HG03135 (cell line): ENCODE data around the gene ERBB4.
A peak's percentile ranks its signal among the peaks of the same experiment; 100 is the strongest.
"Not testable (repeated sequence)": the region's sequence is repeated elsewhere in the genome, so short reads cannot be mapped to it uniquely, and the experiment has no call there.

Experiments used
- ATAC-seq: cut with Tn5 transposase; IDR thresholded peaks from one replicate; pipeline ENCODE4 v1.9.1; 2021; ENCODE audit warnings: mild to moderate bottlenecking, moderate library complexity; ENCODE audit not compliant: unreplicated experiment

Gene ERBB4

DNA sequence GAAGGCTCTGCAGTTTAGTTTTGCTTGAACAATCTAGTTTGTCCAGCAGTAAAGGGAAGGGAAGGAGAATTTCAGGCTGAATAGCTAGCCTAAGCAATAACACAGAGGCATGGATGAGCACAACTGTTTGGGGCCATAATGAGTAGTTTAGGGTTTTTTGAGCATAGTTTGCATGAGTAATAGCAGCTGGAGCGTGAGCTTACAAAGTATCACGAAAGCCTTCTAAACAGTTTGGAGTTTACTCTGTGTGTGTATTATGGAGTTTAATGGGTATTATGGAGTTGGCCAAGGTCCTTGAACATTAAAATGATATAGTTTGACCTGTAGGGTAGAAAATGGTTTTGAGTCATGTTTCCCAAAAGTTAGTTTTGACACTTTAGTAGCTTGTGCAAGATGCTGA is 782.3 kb downstream of the ERBB4 start:
- no peak for ATAC-seq

DNA sequence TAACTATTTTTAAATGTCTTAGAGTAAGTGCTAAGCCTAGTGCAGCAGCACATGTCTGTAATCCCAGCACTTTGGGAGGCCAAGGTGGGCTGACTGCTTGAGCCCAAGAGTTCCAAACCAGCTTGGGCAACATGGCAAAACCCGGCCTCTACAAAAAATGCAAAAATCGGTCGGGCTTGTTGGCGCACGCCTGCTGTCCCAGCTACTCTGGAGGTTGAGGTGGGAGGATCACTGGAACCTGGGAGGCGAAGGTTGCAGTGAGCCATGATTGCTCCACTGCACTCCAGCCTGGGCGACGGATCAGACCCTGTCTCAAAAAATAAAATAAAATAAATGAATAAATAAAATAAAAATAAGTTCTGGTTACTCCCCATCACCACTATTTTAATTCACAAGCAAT is 783.4 kb downstream of the ERBB4 start:
- ATAC-seq, result no peak

DNA sequence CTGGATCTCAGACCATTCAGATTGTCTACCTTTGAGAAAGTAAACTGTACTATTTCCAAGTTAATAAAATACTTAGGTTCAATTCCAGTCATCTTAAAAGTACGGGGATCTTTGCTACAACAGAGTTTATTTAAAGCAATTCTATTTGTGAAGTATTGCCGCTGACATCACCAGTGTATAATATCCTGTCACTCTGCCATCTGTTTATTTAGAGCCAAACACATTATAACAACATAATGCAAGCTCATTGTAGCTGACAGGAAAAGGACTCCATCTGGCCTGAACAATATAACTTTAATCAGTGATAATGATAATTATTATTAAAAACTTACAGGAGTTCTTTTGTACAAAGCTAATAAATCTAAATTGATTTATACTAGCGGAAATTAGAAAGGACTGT is 786.8 kb downstream of the ERBB4 start:
- ATAC-seq, result no peak

DNA sequence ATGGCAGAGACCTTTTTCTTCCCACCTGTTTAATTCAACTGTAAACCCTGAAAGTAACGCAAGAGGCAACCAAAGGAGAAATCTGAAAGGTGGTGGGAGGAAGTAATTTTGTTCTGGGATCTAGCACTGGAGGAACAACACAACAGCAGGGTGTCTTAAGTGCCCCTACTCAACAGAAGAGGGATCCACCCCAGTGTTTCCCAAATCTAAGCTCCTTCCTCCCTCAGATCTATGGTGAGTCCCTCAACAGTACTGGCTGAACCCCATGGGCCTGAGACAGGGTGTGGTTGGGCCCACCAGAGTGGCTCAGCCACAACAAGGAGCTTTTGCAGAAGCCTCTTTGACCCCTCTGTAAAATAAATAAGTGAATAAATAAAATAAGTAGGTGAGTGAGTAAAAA is 790.3 kb downstream of the ERBB4 start:
- no peak for ATAC-seq

DNA sequence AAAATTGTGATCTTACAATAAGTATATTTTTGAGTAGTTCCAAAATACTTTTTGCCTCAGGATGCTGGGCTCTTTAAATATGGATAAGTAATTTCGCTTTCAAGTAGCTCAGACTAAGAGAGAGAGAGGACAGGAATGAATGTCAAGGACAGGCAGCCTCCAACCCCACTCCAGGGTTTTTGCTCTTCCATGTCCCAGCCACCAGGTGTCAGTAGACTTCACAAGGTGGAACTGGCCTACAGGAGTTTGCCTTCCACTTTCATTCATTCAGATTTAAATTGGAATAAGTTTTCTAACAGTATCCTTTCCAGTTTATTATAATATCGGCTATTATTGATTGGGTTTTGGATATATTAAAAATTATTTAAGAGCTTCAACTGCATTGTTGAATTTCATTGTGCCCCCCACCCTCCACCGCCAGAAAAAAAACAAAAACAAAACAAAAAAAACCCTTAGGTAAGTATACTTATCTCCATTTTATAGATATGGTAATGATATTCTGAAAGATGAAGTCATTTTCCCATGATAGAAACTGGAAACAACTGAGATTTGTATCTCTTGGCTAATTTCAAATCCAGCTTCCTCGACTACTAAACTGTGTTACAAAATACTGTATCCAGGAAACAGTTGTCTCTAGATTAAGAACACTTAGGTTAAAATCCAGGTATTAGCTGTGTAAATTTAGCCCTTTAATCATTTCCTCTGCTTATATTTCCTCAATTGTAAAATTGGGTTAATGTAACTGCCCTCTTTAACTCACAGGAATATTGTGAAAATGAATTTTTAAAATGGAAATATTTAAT is 793.1 kb downstream of the ERBB4 start:
- peak; percentile 91 for ATAC-seq

DNA sequence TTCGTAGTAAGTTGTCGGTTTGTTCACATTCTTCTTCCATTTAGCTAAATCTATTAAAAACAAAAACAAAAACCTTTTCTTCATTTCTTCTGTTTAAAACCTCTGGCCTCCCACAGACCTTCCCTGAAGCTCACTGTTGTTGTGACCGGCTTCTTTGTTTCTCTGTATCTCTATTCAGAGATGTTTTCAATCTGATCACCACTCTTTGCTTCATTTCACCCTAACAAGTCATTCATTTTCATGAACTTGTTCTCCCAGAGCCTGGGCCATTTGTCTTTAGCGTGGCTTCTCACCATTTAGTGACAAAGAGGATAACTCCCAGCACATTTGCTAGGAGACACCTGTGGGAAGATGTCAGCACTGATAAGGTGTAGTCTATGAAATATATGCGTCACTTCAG is 794.2 kb downstream of the ERBB4 start:
- no peak for ATAC-seq

DNA sequence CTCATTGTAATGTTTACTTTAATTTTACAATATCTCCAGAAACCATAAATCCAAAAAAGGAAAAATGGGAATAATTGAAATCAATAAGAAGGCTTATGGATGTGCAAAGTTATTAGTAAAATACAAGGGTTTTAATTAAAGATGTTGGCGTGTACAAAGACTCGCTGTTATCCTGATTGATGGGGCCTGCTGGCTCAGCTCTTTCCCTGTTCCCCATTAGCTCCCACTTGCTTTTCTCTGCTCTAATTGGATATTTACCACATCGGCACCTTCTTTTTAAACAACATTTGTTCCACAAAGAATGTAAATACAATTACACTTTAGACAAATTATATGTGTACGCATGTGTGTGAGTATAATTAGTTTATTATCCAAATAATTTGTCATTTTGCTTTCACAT is 796.6 kb downstream of the ERBB4 start:
- no peak for ATAC-seq

DNA sequence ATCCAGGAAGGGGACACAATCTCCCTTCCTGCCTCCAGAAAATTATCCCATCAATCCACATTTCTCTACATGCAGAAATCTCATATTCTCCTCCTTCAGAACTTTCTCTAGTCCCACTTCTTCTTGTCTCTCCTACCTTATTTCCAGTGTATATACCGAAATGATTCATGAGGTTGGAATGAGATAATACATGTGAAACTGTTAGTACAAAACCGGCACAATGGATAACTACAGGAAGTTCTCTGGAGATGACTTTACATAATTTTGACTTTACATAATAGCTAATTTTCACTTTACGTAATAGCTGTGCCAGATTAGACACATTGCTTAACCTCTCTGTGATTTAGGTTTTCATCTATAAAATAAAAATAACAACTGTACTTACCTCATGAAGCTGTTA is 801.3 kb downstream of the ERBB4 start:
- ATAC-seq, result no peak

DNA sequence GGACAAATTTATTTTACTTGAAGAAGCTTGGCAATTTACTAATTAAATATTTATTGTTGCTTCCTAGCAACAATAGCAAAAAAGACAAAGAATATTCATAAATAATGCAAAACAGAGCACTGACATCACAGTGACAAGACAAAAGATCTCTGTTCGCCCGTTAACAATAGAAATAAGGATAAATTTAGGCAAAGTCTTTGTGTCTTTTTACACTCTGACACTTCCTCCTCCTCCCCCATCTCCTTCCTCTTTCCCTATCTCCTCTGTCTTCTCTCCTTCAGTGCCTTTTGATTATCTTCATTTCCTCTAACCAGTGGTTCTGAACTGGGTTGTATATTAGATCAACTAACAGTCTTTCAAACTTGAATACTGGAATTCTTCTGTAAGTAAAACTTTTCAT is 808.4 kb downstream of the ERBB4 start:
- ATAC-seq, result no peak

DNA sequence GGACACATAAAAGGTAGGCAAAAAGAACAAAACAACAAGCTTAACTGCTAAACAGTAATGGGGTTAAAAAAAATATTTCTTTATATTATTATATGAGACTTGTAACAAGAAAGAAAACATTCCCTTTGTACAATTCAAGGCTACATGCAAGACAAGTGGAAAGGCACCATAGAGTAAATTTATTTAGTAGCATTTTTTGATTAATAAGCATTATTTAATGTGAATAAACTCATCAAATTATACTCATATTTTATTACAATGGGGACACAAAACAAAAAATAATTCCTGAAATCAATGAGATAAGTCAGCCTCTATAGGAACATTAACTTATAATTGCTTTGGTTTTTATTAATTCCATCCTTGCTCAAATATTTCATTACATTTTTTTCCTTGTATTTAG is 809.2 kb downstream of the ERBB4 start:
- ATAC-seq, result no peak

DNA sequence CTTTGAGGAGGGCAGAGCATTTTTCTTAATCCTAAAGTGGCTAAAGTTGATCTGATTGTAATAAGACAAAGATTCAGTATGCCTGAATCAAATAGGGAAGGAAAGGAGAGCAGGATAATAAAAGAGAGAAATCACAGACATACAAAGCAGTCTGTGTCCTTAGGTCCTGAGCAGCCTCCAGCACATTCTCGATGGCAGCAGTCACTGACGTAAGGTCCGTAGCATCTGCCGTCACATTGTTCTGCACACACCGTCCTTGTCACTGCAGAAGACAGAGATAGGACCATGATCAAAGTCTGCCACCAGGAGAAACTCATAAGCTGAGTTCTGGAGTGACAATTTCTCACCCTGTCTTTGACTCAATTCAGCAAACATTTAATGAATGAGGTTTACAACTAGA is 813.7 kb downstream of the ERBB4 start:
- no peak for ATAC-seq

DNA sequence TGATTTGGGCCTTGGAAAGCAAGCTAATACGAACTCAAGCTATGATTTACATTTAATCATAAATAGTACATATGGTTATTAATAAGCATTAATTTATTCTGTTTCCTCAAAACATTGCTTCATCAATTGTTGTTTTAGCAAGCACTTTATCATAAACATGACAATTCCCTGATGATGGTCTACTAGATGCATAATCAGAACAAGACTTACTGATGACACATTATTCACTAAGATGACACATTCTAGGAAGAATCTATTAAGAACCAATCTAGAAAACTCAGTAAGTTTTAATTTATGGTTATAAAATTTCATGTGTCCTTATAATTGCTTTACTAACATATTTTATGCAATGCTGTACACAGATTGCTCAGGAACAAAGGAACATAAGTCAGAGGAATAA is 815.2 kb downstream of the ERBB4 start:
- no peak for ATAC-seq

DNA sequence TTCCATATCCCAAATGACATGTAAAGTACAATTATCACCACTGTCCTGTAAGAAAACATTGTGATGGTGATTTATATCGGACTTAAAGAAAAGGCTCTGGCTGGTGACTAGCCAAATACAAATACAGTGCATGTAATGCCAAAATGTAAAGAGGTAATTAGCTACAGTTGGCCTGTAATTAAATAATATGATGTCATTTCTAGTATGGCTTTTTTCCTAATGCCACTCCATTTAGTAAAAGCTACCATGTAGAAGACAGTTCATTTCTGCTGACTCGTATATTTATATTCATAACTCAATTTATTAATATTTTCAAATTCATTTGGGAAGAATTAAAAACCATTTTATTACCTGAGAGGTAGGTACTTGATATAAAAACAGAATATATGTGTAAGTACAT is 815.7 kb downstream of the ERBB4 start:
- no peak for ATAC-seq

DNA sequence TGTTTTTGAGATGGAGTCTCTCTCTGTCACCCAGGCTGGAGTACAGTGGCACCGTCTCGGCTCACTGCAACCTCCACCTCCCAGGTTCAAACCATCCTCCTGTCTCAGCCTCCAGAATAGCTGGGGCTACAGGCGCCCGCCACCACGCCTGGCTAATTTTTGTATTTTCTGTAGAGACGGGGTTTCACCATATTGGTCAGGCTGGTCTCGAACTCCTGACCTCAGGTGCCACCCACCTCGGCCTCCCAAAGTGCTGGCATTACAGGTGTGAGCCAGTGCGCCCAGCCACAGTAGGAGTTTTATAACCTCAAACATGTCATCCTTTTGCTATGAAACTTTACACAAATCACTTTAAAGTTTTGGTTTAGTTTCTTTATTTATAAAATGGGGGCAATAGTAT is 816.7 kb downstream of the ERBB4 start:
- not testable (repeated sequence) for ATAC-seq

DNA sequence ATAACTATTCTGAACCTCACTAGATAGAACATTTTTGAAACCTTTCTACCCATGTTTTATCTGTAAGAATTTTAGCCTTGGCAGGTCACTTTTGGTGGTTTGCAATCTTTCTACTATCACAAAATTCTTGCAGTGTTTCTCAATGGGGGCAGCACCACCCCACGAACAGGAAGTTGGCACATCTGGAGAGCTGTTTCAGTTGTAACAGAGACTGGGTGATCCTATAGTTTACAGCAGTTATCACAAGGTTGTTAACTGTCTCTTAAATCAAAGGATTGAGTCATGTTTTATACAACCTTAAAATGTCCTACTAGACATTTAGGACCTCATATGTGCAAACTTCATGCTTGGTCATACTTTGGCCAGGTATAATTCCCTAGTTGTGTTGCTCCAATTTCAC is 829.2 kb downstream of the ERBB4 start:
- no peak for ATAC-seq

DNA sequence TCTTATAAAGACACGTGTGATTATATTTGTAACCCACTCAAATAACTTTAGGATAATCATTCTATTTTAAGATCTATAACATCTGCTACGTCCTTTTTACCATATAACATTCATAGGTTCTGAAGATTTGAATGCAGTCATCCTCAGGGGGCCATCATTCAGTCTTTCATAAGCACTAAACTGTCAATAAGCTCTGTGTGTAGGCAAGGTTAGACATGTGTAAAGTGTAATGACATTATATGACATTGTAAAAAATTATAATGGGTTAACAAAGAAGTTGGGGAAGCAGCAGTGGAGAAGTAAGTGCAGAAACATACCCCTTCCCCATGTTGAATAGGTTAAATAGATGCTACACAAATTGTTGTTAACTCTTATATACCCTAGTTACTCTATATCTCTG is 845.9 kb downstream of the ERBB4 start:
- ATAC-seq, result no peak

DNA sequence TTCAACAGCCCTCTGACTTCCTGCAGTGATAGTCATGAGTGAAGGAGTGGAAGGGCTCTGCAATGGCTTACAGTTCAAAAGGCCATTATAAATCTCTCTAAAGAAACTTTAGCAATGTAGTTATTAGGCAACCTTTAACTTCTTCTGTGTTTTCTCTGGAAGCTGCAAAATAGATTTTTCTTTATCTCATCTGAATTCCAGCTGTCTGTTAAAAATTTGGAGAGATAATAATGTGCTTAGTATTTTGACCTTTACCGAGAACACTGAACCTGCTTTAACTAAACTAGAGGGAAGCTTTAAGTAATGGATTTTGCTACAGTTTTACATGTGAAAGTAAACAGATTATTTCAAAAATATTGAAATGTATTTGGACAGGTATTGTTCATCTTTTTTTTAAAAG is 847.9 kb downstream of the ERBB4 start:
- no peak for ATAC-seq

DNA sequence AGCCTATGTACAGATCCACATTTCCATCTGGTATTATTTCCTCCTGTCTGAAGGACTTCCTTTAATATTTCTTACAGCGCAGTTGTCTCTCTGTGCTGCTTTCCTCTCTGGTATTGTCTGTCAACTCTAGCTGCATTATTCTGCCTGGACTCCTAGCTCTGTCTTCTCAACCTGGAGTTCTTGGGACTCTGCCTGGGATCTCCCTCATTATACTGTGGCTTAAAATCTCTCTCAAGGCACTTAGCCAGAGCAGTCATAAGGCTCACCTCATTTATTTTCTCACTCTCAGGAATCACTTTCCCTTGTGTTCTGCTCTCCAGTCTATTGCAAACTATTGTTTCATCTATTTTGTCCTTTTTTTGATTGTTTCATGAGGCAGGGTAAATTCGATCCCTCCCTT is 850.4 kb downstream of the ERBB4 start:
- ATAC-seq, result no peak

DNA sequence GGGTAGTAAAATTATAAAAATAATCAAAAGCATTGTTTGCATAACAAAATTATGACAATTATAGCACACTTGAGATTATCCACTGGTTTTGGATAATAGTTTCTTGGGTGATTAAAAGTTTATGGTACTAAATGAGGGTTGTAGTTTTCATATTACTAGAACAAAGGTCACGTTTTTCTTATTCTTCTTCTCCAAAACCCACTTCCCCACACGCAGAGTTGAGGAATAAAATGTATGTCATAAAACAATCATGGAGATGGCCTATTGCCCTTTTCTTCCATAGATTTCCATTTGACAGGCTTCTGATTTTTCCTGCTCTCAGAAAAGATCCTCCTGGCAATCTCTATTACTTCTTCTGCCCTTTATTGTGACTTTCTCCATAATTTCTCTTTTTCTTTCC is 863.9 kb downstream of the ERBB4 start:
- ATAC-seq, result no peak

DNA sequence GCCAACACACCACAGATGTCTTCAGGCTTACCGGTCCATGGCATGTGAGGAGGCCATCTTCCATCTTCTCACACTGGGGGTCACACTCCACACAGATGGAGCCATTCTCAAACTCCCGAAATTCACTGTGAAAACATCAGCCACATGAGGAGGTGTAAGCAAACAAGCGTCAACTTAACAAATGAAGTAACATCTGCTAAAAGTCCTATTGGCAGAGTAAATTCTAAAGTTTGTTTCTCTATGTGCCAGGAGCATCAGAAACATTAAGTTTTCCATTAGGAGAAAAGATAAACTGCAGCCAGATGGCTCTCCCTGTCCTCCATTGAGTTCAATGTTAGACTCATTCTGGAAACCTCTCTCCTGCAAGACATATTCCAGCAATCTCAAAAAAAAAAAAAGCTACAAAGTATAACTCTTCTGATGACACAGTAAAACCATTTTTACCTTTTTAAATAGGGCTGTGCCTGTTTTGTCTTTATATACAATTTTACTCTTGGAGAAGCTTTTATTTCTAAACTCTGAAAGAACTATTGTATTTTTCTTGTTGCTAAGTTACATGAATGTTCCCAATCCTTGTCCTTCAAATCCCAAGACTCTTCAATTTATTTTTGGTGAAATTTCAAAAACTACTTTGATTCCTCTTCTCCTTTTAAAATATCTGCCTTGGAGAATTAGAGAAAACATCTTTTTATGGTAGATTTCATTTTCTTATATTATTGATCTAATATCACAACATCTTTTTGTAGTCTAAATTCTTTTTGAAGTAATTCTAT is 865.3 kb downstream of the ERBB4 start:
- no peak for ATAC-seq

DNA sequence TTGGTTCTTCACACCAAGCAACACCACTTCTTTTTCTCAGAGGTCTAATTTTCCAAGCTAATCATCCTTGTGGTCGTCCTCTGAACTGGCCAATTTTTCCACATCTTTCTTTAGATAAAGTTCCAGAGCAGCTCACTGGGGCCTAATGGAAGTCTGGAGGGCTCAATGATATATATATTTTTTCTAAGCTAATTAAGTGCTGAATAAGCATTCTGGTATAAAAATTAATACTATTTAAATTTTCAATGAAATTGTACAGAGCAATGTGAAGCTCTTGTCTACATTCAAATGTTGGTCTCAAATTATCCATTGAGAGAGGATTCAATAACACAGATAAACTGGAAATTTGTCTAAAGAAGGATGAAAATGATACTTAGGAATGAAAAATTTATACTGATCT is 866.6 kb downstream of the ERBB4 start:
- no peak for ATAC-seq

DNA sequence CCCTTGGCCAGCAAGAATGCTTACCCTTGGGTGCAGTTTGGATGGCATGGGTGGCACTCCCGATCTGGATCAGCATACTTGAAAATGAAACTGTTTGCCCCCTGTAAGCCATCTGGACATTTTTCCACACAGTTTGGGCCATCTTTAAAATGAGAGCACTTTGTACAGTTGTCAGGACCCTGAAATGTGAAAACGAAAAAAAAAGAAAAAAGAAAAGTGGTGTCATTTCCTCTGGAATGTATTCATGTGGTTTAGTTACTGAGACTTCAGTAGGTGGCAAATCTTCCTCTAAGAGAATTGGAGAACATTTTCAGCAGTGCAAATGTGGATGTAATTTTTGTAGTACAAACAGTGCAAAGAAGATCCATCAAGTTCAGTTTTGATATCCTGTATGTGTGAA is 873.3 kb downstream of the ERBB4 start:
- no peak for ATAC-seq

DNA sequence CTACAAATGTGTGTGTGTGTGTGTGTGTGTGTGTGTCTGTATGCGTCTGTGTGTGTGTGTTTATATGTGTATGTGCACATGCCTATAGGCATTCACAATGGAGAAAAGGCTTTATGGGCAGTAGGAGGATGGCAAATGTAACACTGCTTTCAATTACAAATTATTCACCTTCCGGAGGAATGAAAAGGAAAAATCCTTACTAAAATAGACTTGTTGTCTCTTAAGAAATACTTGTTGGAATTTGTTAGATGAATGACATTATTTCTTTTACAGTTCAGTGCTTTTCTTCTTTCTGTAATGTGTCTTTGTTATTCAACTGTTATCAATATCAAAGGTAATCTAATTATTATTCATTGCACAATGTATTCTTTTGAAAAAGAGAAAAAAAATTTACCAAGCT is 874.3 kb downstream of the ERBB4 start:
- ATAC-seq, result no peak
